B cell (primary cell): ENCODE results near the gene VCPKMT. TPM values are rescaled to one million over a fixed set of nuclear protein-coding genes. Genes with fewer than 3 reads are reported as not detected.

Experiments
- ATAC-seq: fragments of 200-7000 bp; cut with Tn5 transposase; one replicate; pipeline ENCODE4 v1.10.0; 2021; ENCODE audit warnings: low read depth, mild to moderate bottlenecking, moderate number of reproducible peaks, moderate library complexity
- CTCF ChIA-PET: fragments of 350-600 bp; sonication (Branson Sonifier 250); formaldehyde crosslinking; loops from one replicate; lab custom pipeline; 2021; ENCODE audit warnings: antibody characterized with exemption, inconsistent platforms; lab: Charles Lee
- POLR2A ChIA-PET: fragments of 350-600 bp; sonication (Branson Sonifier 250); formaldehyde crosslinking; loops from one replicate; lab custom pipeline; 2021; ENCODE audit warnings: antibody characterized with exemption; lab: Charles Lee
- DNase-seq: peaks from one replicate; pipeline ENCODE4 v3.0.0; 2013
- H2AFZ ChIP-seq: 2 replicates; pipeline ENCODE4 v1.6.1; 2012; ENCODE audit warnings: mild to moderate bottlenecking, low read depth, low read length; ENCODE audit not compliant: insufficient read depth, poor library complexity, severe bottlenecking
- H3K27ac ChIP-seq, 2 donors: 1 replicate in 1 of 2; 2 replicates in 1 of 2; pipeline ENCODE4 v1.5.1; 2012 to 2013; ENCODE audit warnings: low read length in 2 of 2, mild to moderate bottlenecking in 2 of 2, moderate library complexity in 1 of 2
- H3K27me3 ChIP-seq, 4 experiments: fragments of 200-600 bp in 1 of 4; sonication (generic) in 1 of 4; replicated peaks in 1 of 4; 1 replicate in 2 of 4; 2 replicates in 2 of 4; pipeline versions ENCODE4 v1.6.1 to v1.7.0; 2013 to 2016; ENCODE audit warnings: low read length in 3 of 4, mild to moderate bottlenecking in 2 of 4, mixed read lengths in 1 of 4, moderate library complexity in 1 of 4; ENCODE audit not compliant: insufficient read depth in 4 of 4, control insufficient read depth in 3 of 4; ENCODE audit errors: control extremely low read depth in 1 of 4
- H3K36me3 ChIP-seq, 2 experiments: replicated peaks in 1 of 2; 1 replicate in 1 of 2; 2 replicates in 1 of 2; pipeline versions ENCODE4 v1.6.1 to v1.7.1; 2013; ENCODE audit warnings: low read length in 1 of 2; ENCODE audit not compliant: insufficient read depth in 2 of 2, control insufficient read depth in 1 of 2; ENCODE audit errors: control extremely low read depth in 1 of 2, extremely low read depth in 1 of 2
- H3K4me1 ChIP-seq, 2 donors: fragments of 200-600 bp in 1 of 2; sonication (generic) in 1 of 2; 1 replicate in 1 of 2; 2 replicates in 1 of 2; pipeline versions ENCODE4 v1.5.1 to v1.6.1; 2013 to 2017; ENCODE audit warnings: low read length in 2 of 2; ENCODE audit not compliant: control insufficient read depth in 2 of 2, insufficient read depth in 2 of 2
- H3K4me2 ChIP-seq: replicated peaks from 2 replicates; pipeline ENCODE3; 2012; ENCODE audit warnings: mild to moderate bottlenecking, low read depth, low read length; ENCODE audit not compliant: poor library complexity, severe bottlenecking
- H3K4me3 ChIP-seq, 5 experiments: fragments of 200-600 bp in 1 of 5; sonication (generic) in 1 of 5; 1 replicate in 3 of 5; 2 replicates in 2 of 5; pipeline versions ENCODE4 v1.5.1 to v1.7.0; 2011 to 2016; ENCODE audit warnings: low read length in 4 of 5, mild to moderate bottlenecking in 4 of 5, low read depth in 2 of 5, control low read depth in 1 of 5, moderate library complexity in 1 of 5; ENCODE audit not compliant: insufficient read depth in 1 of 5; ENCODE audit errors: control extremely low read depth in 1 of 5, extremely low read depth in 1 of 5
- H3K79me2 ChIP-seq: fragments of 200-600 bp; sonication (generic); one replicate; pipeline ENCODE4 v1.6.0; 2016; ENCODE audit warnings: low read length; ENCODE audit not compliant: control insufficient read depth, insufficient read depth
- H3K9ac ChIP-seq: fragments of 200-600 bp; sonication (generic); 2 replicates; pipeline ENCODE4 v1.6.1; 2017; ENCODE audit warnings: mild to moderate bottlenecking, low read length, moderate library complexity
- H3K9me3 ChIP-seq, 3 donors: one replicate each; pipeline versions ENCODE4 v1.6.1 to v1.7.1; 2013; ENCODE audit warnings: low read length in 2 of 3; ENCODE audit not compliant: control insufficient read depth in 2 of 3, insufficient read depth in 1 of 3; ENCODE audit errors: control extremely low read depth in 1 of 3
- H4K20me1 ChIP-seq: 2 replicates; pipeline ENCODE4 v1.6.0; 2012; ENCODE audit warnings: mild to moderate bottlenecking, low read length; ENCODE audit not compliant: insufficient read depth, control insufficient read depth, poor library complexity, severe bottlenecking
- H3K27ac Mint-ChIP-seq: one replicate; pipeline ENCODE4 v1.8.0; 2021; ENCODE audit warnings: mixed read lengths
- H3K27me3 Mint-ChIP-seq: one replicate; pipeline ENCODE4 v1.8.0; 2021; ENCODE audit warnings: mixed read lengths
- H3K4me1 Mint-ChIP-seq: one replicate; pipeline ENCODE4 v1.8.0; 2021; ENCODE audit warnings: mixed read lengths
- H3K4me3 Mint-ChIP-seq: one replicate; pipeline ENCODE4 v1.8.0; 2021; ENCODE audit warnings: mixed read lengths
- H3K9me3 Mint-ChIP-seq: one replicate; pipeline ENCODE4 v1.8.0; 2022; ENCODE audit warnings: mixed read lengths; ENCODE audit not compliant: insufficient read depth
- CTCF ChIP-seq: fragments of 200-600 bp; IDR thresholded peaks from one replicate; pipeline ENCODE4 v1.8.0; 2022; ENCODE audit warnings: antibody characterized with exemption, mild to moderate bottlenecking
- EZH2 ChIP-seq: IDR thresholded peaks from 2 replicates; pipeline ENCODE4 v1.6.1; 2012; ENCODE audit warnings: borderline replicate concordance, low read depth, mild to moderate bottlenecking, moderate library complexity, low read length; ENCODE audit not compliant: insufficient read depth, poor library complexity, severe bottlenecking
- WGBS: methylation state at CpG from one replicate; pipeline ENCODE4 v1.1.5; 2013; ENCODE audit warnings: missing lambda C conversion rate; ENCODE audit not compliant: insufficient coverage; 5-methylcytosine and 5-hydroxymethylcytosine counted together
- intact Hi-C: fragments of 100-400 bp; cut with micrococcal nuclease; formaldehyde crosslinking; loops from one replicate; pipeline ENCODE4 v1.10.0; 2022
- polyA plus RNA-seq: library from polyadenylated mRNA; depleted of rRNA; stranded (reverse); fragments of >200 nt; gene quantifications from 2 replicates; pipeline ENCODE4 v1.2.3, GENCODE V29; 2012
- total RNA-seq, 2 donors: library from RNA; stranded (reverse); fragments of 120-200 nt in 1 of 2; gene quantifications; 1 replicate in 1 of 2; 2 replicates in 1 of 2; pipeline versions ENCODE4 v1.2.3 to v1.2.4, GENCODE V29; 2013 to 2022

The VCPKMT gene
- total and polyA plus RNA-seq, 2 donors (not counting 1 experiment from before 2014, with no cell fraction given): 27.1 to 40.3 TPM

DNA sequence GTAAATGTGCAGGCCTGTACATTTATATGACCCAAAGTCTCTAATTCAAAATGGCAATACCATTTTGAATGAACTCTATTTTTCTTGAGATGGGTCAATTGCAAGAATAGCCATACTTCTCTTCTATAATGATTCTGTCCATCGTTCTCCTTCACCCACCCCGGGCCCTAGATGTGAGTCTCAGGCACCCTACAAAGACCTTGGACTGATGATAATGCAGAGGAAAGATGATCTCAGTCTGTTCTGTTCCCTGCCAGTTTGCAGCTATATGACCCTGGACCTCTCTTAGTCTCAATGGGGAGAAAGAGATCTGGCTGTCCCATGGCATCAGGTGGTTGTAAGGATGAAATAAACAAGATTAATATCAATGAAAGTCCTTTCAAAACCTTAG is 30.1 kb downstream of the VCPKMT start:
- Histone ChIP-seq H3K27me3 (no peaks in the 10 kb centered on the region), H3K27ac (peak overlapping the region; percentile 95 to 100), H2AFZ (no peak overlapping the region), H3K9ac (peak overlapping the region; percentile 43), H3K4me1 (peaks cover 85 to 91% of the 10 kb centered on the region in 2 donors), H3K9me3 (no peaks in the 10 kb centered on the region), H3K36me3 (peaks cover 0 to 17% of the 10 kb centered on the region in 2 experiments), H3K4me2 (peak overlapping the region; percentile 68), H3K79me2 (peaks cover 52% of the 10 kb centered on the region), H4K20me1 (no peaks in the 10 kb centered on the region), H3K4me3 (peak overlapping the region in 1 of 5 experiments; percentile 48)
- Mint-ChIP-seq H3K27me3 (no peaks in the 10 kb centered on the region), H3K27ac (peak overlapping the region; percentile 96), H3K4me3 (peak overlapping the region; percentile 82), H3K4me1 (peaks cover 87% of the 10 kb centered on the region), H3K9me3 (no peaks in the 10 kb centered on the region)
- no CpG with 5 or more reads among the region's 2 CpGs for WGBS
- CTCF ChIA-PET: interaction anchor here (1.0 to 4.8 kb wide), 10 partner anchors 10 to 234 kb away, joined by 3 to 56 read pairs (median 5); partner anchors contain the start of gene NEMF
- TF ChIP-seq CTCF (no peak), EZH2 (no peak)
- ATAC-seq (no peak), DNase-seq (no peak)
- intact Hi-C loops: no loop called here
- POLR2A ChIA-PET: interaction anchor here (0.9 to 2.2 kb wide), 8 partner anchors 24 to 223 kb away, joined by 3 to 26 read pairs (median 8); no protein-coding TSS in a partner anchor
